ENCODE data around the gene LRBA.

The LRBA gene

DNA sequence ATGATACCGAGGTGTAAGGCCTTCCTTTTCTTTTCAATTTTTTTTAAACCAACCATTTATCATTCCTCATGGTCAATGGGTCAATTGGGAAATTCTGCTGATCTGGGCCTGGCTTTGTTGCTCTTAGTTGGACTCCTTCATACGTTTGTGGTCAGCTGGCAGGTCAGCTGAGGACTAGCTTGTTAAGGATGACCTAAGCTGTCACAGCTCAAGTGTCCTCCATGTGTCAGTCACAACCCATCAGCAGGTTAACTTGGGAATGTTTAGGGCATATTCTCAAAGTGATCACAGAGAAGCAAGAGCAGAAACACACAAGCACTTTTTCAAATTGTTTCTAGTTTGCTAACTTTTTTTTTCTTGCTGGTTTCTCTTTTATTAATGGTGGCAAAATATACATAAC is 550.6 kb downstream of the LRBA start:
- FAIRE-seq (no peak), DNase-seq (ENCODE audit: insufficient read length, low spot score) (no peak)

DNA sequence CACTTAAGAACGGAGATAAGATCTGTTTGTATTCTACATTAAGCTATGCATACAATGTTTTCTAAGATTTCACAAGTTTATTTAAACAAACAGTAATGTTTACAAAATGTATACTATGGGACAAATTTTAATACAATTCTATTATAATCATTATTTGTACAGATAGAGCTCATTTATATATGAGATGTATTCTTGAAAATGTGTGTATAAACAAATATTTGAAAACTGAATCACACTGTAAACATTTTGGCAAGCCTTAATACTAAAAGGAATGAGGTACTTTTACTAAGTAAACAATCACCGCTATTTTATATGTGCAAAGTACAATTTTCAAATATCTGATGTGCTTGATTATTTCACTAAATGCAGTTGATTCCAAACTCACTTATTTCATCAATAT is 552.3 kb downstream of the LRBA start:
- FAIRE-seq: peak; percentile 37
- no peak for DNase-seq (ENCODE audit: insufficient read length, low spot score)

DNA sequence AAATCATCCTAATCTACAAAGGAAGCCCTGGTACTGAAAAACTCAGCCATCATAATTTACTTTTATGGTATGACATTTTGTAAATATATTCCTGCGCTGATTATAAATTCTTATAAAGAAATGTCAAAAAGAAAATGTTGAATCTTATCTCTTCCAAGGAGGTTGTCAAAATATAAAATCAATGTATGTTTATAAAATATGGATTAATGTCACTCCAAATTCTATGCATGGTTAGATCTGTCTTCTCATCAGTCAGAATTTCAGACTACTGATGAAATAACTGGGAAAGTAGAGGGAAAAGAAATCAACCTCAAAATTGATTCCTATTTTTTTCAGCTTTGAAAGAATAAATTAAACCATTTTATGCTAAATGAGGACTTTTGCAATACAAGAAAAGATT is 553.1 kb downstream of the LRBA start:
- FAIRE-seq (no peak), DNase-seq (ENCODE audit: insufficient read length, low spot score) (no peak)

DNA sequence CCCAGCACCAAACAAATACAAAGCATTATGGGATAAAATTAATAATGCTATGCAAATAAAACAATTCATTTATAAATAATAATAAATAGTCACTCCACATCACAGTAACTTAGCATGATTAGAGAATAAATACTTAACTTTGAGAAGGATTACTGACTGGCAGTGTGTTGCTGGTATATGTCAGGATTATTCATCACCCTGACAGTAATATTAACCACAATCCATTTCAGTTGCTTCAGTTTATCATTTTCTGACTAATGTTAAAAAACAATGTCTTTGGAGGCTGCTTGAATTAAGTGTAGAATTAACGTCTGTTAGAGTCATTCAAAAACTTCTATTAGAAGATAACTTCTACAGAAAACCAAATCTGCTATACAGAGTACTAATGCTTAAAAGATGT is 557.3 kb downstream of the LRBA start:
- FAIRE-seq: no peak
- DNase-seq (ENCODE audit: insufficient read length, low spot score): no peak

DNA sequence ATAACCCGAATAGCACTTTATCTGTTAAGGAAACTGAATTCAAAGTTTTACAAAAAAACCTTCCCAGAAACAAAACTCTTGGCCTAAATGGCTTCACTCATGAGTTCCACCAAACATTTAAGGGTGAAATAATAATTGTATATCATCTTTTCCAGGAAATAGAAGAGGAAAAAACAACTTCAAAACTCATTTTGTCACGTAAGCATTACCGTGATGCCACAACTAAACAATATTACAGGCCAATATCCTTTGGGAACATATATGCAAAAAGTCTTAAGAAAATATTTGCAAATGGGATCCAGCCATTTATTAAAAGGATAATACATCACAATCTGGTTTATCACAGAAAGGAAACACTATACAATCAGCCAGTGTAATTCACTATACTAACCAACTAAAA is 563.2 kb downstream of the LRBA start:
- no peak for FAIRE-seq

DNA sequence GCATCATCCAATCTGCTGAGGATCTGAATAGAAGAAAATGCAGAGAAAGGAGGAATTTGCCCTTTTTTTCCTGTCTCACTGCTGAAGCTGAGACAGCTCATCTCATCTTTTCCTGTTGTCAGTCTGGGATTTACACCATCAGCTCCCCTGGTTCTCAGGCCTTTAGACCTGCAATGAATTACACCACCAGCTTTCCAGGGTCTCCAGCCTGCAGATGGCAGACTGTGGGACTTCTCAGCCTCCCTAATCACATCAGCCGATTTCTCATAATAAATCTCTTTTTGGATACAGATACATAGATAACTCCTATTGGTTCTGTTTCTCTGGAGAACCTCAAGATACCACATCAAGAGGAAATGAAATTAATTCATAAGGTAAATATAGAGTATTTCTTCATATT is 567.7 kb downstream of the LRBA start:
- DNase-seq (ENCODE audit: insufficient read length, low spot score) (no peak), FAIRE-seq (no peak)

More for the DNA sequence above, 563.2 kb downstream of the LRBA start:
- DNase-seq (ENCODE audit: insufficient read length, low spot score): no peak

DNA sequence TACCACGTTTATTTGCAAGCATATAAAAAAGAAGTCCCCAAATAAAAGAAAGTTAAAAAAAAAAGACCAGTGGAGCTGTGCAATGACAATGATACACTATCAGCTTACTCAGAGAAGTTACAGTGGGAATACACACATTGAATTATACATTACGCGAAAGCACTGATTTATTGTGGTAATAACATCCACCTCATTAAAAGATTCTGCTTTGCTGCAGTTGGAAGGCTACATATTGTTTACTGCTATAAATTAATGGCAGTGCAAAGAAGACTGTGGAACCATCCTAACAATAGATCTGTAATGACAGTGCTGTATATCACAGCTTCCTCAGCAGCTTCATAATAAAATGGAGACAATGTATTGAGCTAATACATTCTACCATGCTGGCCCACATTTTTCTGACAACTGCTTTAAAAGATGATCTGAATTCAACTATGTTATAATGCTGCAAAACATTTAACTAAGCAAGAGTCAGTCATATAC is 575.6 kb downstream of the LRBA start:
- no peak for FAIRE-seq
- no peak for DNase-seq (ENCODE audit: insufficient read length, low spot score)

DNA sequence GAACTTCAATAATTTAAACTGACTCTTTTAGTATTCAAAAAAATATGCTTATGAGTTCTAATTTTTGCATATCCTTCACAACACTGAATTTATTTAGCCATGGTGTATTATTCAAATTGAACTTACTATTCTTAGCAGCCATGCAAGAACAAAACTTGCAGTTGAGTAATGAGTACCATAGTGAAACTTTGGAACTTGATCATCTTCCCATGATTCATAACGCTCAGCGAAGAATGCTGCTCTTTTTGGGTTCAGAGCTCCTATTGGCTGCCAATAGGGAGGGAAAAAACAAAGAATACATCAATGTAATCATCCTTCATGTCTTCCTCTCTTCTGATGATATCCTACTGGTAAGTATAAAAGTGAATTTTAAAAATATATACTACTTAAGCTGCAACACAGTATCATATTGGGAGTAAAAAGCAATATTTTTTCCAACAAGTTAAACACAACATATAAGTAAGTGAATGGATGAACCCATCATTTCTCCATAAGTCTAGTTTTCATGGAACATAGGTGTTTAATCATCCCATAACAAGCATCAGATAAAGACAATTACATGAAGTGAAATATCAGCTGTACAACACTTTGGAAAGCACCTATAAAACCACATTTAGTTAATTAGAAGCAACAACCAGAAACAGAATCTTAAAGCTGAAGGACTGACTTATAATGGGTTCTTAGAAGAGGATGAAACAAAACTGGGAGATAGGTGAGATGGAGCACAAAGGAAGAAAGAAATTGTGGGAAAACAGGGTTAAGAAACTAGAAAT is 578.3 kb downstream of the LRBA start:
- FAIRE-seq (no peak), DNase-seq (ENCODE audit: insufficient read length, low spot score) (no peak)

DNA sequence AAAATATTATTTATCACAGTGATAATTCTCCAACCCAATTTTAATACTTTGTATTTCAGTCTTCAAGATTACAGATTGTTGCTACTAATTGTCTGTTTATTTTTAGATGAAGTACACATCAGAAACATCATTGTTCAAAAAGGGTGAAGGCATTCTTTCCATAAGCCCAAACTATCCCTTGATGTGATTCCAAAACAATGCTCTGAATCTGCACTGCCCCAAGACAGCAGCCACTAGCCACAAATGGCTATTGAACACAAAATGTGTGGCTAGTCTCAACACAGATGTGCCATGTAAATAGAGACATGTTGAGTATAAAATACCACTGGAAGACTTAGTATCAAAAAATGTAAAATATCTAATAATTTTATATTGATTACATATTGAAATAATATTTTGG is 583.9 kb downstream of the LRBA start:
- DNase-seq (ENCODE audit: insufficient read length, low spot score) (no peak), FAIRE-seq (no peak)

DNA sequence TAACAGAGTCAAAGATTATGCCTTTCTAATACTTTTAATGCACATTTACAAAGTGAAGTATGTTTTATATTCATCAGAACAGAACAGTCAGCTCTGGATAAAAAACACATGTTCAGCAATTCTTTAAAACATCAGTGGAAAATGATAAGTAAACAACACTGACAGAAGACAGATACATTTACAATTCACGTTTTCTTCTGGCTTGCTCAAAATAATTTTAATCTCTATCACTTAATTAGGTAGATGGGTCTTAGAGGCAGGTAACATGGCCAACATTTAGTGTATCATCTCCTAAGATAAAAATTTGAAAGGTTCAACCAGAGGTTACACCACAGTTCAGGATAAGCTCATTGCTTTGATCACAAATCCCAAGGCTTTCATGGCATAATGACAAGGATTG is 589.9 kb downstream of the LRBA start:
- no peak for FAIRE-seq

DNA sequence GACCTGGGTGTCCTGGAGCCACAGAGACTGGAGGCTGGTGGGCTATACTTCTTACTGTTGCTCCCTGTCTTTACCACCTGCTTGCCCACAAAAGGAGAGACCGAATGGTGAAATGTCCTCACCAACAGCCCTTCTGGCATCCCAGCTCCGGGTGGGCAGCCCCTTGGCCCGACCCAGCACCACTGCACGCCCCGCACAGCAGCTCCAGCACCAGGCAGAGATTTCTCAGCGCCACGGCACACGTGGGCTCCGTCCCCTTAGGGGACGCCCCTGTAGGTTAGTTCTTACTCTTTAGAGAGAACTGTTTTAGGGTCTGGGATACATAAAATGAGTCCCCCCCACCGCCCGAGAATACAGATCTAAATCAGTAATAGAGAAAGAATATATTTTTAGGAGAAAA is 591.6 kb downstream of the LRBA start:
- no peak for FAIRE-seq
- DNase-seq (ENCODE audit: insufficient read length, low spot score): no peak

More for the DNA sequence above, 589.9 kb downstream of the LRBA start:
- DNase-seq (ENCODE audit: insufficient read length, low spot score): no peak

DNA sequence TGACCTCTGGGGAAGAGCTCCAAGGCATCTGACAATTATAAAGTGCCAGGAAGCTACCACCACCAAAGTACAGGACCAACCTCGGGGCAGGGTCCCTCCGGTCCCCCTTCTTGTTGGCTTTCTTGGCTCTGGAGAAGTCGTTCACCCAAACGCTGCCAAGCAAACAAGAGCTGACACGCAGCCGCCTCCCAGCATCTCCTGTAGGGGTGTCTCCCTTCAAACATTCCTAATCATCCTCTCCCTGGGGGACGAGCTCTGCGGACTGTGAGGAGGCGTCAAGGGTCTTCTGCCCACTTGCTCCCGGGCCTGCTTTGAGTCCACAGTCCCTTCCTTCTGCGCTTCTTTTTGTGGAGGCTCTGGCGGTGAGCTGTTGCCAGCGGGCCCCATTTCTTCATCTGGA is 592.0 kb downstream of the LRBA start:
- FAIRE-seq (no peak), DNase-seq (ENCODE audit: insufficient read length, low spot score) (no peak)

DNA sequence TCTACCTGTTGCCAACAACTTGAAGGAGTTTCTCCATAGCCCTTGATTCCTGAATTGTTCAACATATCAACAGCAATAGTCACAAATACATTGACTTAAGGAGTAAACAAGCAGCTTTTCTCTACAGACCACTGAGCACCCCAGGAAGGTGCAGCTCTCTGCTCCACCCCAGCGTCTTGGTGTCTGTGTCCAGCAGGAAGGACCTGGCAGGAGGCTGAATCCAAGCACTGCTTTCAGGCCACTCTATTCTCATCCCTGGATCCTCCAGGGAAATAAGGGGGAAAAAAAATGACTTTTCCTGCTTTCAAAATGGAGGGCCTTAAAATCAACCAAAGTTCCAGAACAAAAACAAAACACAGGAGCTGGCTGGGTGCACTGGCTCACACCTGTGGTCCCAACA is 593.5 kb downstream of the LRBA start:
- FAIRE-seq: no peak
- no peak for DNase-seq (ENCODE audit: insufficient read length, low spot score)

DNA sequence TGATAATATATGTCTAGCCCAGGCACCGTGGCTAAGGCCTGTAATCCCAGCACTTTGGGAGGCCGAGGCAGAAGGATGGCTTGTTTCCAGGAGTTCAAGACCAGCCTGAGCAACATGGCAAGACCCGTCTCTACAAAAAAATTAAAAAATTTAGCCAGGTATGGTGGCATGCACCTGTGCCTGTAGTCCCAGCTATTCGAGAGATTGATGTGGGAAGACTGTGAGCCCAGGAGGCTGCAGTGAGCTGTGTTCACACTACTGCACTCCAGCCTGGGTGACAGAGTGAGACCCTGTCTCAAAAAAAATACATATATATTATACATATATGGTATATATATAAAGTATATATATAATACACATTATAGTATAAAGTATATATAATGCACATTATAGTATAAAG is 595.1 kb downstream of the LRBA start:
- FAIRE-seq (no peak), DNase-seq (ENCODE audit: insufficient read length, low spot score) (no peak)

DNA sequence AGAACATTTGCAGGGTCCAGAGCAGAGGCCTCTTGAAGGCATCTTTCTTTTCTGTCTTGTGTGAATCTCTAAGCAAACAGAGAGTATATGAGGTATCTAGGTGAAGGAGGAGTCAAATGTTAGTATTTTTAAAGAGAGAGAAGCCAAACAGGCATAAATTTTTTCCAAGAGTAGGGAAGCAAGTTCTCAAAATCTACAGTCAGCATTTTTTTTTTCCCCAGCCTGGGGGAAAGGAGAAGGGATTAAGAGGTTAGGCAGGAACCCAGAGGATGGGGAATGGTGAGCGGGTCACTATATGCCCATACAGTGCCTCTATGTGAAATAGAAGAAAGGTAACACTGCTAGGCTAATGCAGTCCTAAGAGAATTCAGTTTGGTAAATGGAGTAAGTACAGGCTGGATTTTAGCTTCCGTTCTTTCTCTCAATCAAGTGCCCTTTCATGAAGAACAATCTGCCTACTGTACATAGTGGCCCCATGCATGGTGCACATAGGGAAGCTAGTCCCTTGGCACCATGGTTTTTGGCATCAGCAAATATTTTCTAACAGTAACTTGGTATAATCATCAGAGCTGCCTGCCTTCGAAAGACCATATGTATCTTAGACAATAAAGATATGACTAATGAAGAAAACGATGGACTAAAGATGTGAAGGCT is 596.2 kb downstream of the LRBA start:
- no peak for FAIRE-seq
- no peak for DNase-seq (ENCODE audit: insufficient read length, low spot score)

DNA sequence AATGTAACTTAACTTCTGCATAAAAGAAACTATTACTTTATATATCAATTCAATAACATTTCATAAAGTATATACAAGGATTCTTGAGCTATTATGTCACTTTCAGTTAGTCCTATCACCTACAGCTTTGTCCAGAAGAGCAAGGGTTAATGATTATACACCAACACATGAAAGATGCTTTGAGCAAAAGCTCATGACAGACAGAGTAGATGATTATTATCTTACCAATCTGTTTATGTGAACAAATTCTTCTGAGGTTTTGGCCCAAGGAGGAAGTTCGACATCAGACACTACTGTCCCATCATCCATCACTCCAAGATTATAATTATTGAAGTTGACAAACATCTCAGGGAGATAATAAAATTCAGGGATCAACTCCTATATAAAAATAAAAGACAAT is 599.9 kb downstream of the LRBA start:
- peak; percentile 18 for FAIRE-seq
- no peak for DNase-seq (ENCODE audit: insufficient read length, low spot score)

DNA sequence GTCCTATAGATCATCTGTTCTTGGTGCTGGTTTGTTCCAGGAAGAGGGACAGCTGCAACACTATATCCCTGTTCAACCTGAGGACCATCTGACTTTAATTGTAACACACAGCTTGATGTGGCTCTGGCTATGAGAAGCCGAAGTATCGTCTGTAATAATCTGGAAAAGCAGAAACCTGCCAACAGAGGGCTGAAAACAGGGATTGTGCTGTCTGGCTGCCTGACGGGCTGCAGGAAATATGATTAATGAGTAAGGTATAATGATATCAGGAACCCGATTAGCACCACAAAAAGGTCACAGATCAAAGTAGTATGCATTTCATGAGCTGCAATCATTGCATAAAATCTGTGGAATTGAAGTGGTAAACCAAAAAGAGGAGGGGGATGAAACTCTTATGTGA is 603.6 kb downstream of the LRBA start:
- FAIRE-seq (no peak), DNase-seq (ENCODE audit: insufficient read length, low spot score) (no peak)

DNA sequence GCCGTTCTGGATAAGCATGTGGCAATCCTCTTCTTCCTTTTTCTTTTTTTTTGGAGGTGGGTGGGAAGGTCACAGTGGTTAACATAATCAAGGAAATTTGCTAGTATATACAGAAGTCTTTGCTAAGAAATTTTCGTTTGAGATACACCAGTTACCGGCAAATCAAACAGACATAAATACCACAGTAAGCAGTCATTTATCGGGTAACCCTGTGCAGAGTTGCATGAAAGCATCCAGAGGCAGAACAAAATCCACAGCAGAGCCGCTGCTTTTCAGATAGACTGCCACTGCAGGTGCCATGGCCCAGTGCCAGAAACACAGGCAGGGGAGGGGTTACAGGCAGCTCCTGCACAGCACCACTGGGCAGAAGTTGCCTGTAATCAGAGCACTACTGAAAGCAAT is 612.2 kb downstream of the LRBA start:
- DNase-seq (ENCODE audit: insufficient read length, low spot score) (peak; percentile 0), FAIRE-seq (no peak)

DNA sequence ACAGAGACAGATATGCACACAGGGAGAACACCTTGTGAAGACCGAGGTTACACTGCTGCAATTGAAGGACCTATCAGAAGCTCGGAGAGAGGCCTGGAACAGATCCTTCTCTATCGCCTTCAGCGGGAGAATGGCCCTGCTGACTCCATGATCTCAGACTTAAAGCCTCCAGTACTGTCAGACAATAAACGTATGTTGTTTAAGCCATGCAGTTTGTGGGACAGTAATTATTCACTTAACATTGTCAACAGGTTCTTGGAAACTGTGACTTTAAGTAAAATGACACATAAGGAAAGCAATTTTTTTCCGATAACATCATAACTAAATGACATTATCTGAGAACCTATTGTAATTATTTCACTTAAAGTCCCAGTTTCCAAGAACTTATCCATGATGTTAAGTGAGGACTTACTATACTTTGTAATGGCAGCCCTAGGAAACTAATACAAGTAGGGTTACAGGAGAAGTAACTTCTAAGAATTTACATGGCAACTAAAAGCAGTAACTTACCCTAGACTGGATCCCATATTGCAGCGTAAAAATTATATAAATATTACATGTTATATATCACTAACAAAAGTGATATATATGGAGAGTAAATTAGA is 613.9 kb downstream of the LRBA start:
- FAIRE-seq (no peak), DNase-seq (ENCODE audit: insufficient read length, low spot score) (no peak)

DNA sequence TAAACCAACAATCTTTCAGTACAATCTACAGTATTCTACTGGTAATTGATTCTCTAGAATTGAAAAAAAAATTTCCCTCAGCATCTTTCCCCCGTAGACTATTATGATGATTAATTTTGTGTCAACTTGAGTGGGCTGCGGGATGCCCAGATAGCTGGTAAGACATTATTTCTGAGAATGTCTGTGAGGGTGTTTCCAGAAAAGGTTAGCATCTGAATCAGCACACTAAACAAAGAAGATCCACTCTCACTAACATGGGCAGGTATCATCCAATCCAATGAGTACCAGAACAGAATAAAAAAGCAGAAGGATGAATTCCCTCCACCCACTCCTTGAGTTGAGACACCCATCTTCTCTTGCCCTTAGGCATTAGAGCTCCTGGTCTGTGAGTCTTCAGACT is 619.2 kb downstream of the LRBA start:
- DNase-seq (ENCODE audit: insufficient read length, low spot score) (no peak), FAIRE-seq (no peak)

DNA sequence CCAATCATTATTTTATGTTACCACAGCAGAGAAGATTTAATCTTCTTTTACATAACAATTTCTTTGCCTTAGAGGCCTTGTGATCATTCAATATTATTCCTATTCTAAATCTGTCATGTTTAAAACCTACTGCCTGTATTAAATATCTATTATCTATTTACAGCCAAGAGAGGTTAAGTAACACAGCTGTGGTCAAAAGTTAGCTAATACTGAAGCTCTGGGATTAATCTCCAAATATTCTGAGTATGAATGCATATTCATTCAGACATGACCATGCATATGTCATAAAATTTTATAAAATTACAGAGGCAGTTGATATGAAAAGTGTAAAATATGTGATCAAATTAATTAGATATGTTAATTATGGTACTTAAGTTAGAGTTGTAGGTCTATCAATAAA is 621.0 kb downstream of the LRBA start:
- peak; percentile 14 for FAIRE-seq

DNA sequence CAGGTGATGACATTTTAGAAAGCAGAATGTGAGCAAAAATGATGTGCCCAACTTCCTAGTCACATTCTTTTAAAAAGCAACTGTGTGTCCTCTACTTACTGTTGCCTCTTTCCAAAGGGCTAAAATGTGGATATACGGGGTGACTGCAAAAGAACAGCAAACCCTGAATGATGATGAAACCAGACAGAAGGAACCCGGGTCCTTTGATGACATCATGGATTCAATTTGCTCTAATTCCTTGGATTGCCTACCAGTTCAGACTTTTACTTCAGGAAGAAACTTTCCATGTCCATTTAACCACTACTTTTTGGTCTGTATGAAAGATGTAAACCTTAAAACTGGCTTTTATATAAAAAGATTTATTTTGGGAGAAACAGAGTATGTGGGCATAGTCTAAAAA is 624.0 kb downstream of the LRBA start:
- DNase-seq (ENCODE audit: insufficient read length, low spot score): no peak
- FAIRE-seq: no peak

More for the DNA sequence above, 621.0 kb downstream of the LRBA start:
- DNase-seq (ENCODE audit: insufficient read length, low spot score): no peak
